Liver (tissue), 3 donors: ENCODE data around the gene XG.

ENCODE experiments used
- ATF3 ChIP-seq: IDR thresholded peaks from 2 replicates; pipeline ENCODE4 v1.6.1; 2016; ENCODE audit warnings: antibody characterized with exemption
- CTCF ChIP-seq: fragments of 150-350 bp; IDR thresholded peaks from 2 replicates; pipeline ENCODE4 v1.5.1; 2017; ENCODE audit warnings: improper control_type of control experiment, low read depth, low read length; ENCODE audit not compliant: missing input control
- TAF1 ChIP-seq: conservative IDR thresholded peaks from 2 replicates; pipeline ENCODE4 v1.6.1; 2016; ENCODE audit warnings: antibody characterized with exemption, mild to moderate bottlenecking
- donor health status: healthy.
- donor health status: healthy.

- no peak for TF ChIP-seq CTCF
- no peak for TF ChIP-seq TAF1
- no peak for TF ChIP-seq ATF3
Measured at GRCh38 chrX:2824886-2825285, 73.0 kb downstream of the XG start.
